A549 (cell line): ENCODE measurements around the gene PRKCD. TPM values are rescaled to one million over a fixed set of nuclear protein-coding genes. Genes with fewer than 3 reads are reported as not detected.

Experiments
- ATAC-seq, 2 experiments: fragments of 200-7000 bp in 1 of 2; fragments of >200 bp in 1 of 2; cut with Nextera tagmentation in 1 of 2; cut with Tn5 transposase in 1 of 2; 3 replicates each; pipeline versions ENCODE4 v1.8.0 to v1.9.1; 2018 to 2020; ENCODE audit warnings: mild to moderate bottlenecking in 1 of 2, moderate library complexity in 1 of 2
- CTCF ChIA-PET: fragments of 300-600 bp; sonication (Branson Sonifier 250); formaldehyde crosslinking; extraction: SDS; loops from one replicate; lab custom pipeline; 2021; ENCODE audit warnings: antibody characterized with exemption, inconsistent platforms; lab: Yijun Ruan, JAX
- POLR2A ChIA-PET: fragments of 350-600 bp; formaldehyde crosslinking; extraction: SDS; loops from one replicate; lab custom pipeline; 2021; ENCODE audit warnings: antibody characterized with exemption, inconsistent platforms; lab: Yijun Ruan, JAX
- DNase-seq, 2 experiments: peaks; one replicate each; pipeline versions ENCODE4 v3.0.0 to v3.0.0-alpha.2; 2011 to 2016; ENCODE audit warnings: low read depth in 1 of 2, low spot score in 1 of 2
- FAIRE-seq: peaks from 2 replicates; lab custom pipeline; 2011; peaks lifted over from hg19 to GRCh38; lab: Jason Lieb, UNC
- H3K27ac ChIP-seq, 2 experiments: fragments of >200 bp; sonication (Bioruptor Twin); formaldehyde crosslinking; 3 replicates each; pipeline ENCODE4 v1.5.1; 2016 to 2017
- H3K4me1 ChIP-seq: fragments of >200 bp; sonication (Bioruptor Twin); formaldehyde crosslinking; 3 replicates; pipeline ENCODE4 v1.6.1; 2016
- H3K4me2 ChIP-seq: fragments of >200 bp; sonication (Bioruptor Twin); formaldehyde crosslinking; 3 replicates; pipeline ENCODE4 v1.6.1; 2016
- H3K4me3 ChIP-seq: fragments of >200 bp; sonication (Bioruptor Twin); formaldehyde crosslinking; 3 replicates; pipeline ENCODE4 v1.5.1; 2016
- H3K9me3 ChIP-seq: fragments of >200 bp; sonication (Bioruptor Twin); formaldehyde crosslinking; 3 replicates; pipeline ENCODE4 v1.6.1; 2016
- BHLHE40 ChIP-seq: IDR thresholded peaks from 2 replicates; pipeline ENCODE4 v1.6.1; 2012; ENCODE audit warnings: low read depth, low read length, inconsistent platforms
- CEBPB ChIP-seq, 2 experiments: fragments of >200 bp in 1 of 2; sonication (Bioruptor Twin) in 1 of 2; formaldehyde crosslinking in 1 of 2; IDR thresholded peaks; 2 replicates each; pipeline ENCODE4 v1.6.1; 2012 to 2016
- E2F6 ChIP-seq: IDR thresholded peaks from 2 replicates; pipeline ENCODE4 v1.6.1; 2012; ENCODE audit warnings: low read depth, borderline replicate concordance
- GATA3 ChIP-seq: IDR thresholded peaks from 2 replicates; pipeline ENCODE4 v1.6.1; 2012; ENCODE audit warnings: borderline replicate concordance
- HEYL ChIP-seq: fragments of 250-450 bp; sonication (Bioruptor Pico); IDR thresholded peaks from 2 replicates; pipeline ENCODE4 v1.8.0; 2021; ENCODE audit warnings: mild to moderate bottlenecking, moderate library complexity
- HMGXB4 ChIP-seq: fragments of 250-450 bp; sonication (Bioruptor Pico); IDR thresholded peaks from 2 replicates; pipeline ENCODE4 v1.5.0; 2021; ENCODE audit warnings: mild to moderate bottlenecking, moderate library complexity, borderline replicate concordance
- HOXB13 ChIP-seq: fragments of 250-450 bp; sonication (Bioruptor Pico); IDR thresholded peaks from 2 replicates; pipeline ENCODE4 v1.5.0; 2020; ENCODE audit warnings: low read depth, mild to moderate bottlenecking, moderate library complexity
- JUNB ChIP-seq: fragments of >200 bp; sonication (Bioruptor Twin); formaldehyde crosslinking; IDR thresholded peaks from 2 replicates; pipeline ENCODE4 v1.6.1; 2016
- MAX ChIP-seq: IDR thresholded peaks from 2 replicates; pipeline ENCODE4 v1.6.1; 2012
- MAZ ChIP-seq: fragments of 150-350 bp; IDR thresholded peaks from 2 replicates; pipeline ENCODE4 v1.6.1; 2014; ENCODE audit warnings: antibody characterized with exemption, low read depth, low read length, borderline replicate concordance
- NFE2L2 ChIP-seq: fragments of 150-350 bp; conservative IDR thresholded peaks from 2 replicates; pipeline ENCODE4 v1.6.1; 2014; ENCODE audit warnings: low read length
- NPAS2 ChIP-seq: fragments of 250-450 bp; sonication (Bioruptor Pico); IDR thresholded peaks from 2 replicates; pipeline ENCODE4 v1.8.0; 2022; ENCODE audit warnings: mild to moderate bottlenecking, moderate library complexity, borderline replicate concordance
- NR3C1 ChIP-seq: fragments of >200 bp; sonication (Bioruptor Twin); formaldehyde crosslinking; IDR thresholded peaks from 3 replicates; pipeline ENCODE4 v1.6.1; 2017
- RCOR1 ChIP-seq: fragments of 150-350 bp; IDR thresholded peaks from 2 replicates; pipeline ENCODE4 v1.6.1; 2014; ENCODE audit warnings: antibody characterized with exemption, low read length, low read depth
- RNF2 ChIP-seq: fragments of 200-600 bp; sonication (generic); IDR thresholded peaks from 2 replicates; pipeline ENCODE4 v1.6.1; 2016; ENCODE audit warnings: low read depth, mild to moderate bottlenecking, antibody characterized with exemption, moderate library complexity, borderline replicate concordance
- SMC3 ChIP-seq: fragments of >200 bp; sonication (Bioruptor Twin); formaldehyde crosslinking; IDR thresholded peaks from 3 replicates; pipeline ENCODE4 v1.6.1; 2018; ENCODE audit warnings: inconsistent platforms
- TP53 ChIP-seq: fragments of 250-450 bp; sonication (Bioruptor Pico); IDR thresholded peaks from 2 replicates; pipeline ENCODE4 v1.5.0; 2021; ENCODE audit warnings: mild to moderate bottlenecking, moderate library complexity
- ZC3H11A ChIP-seq: fragments of 450-650 bp; IDR thresholded peaks from 2 replicates; pipeline ENCODE4 v1.6.1; 2014; ENCODE audit warnings: antibody characterized with exemption, mild to moderate bottlenecking
- ZSCAN20 ChIP-seq: fragments of 250-450 bp; sonication (Bioruptor Pico); IDR thresholded peaks from 2 replicates; pipeline ENCODE4 v1.8.0; 2022; ENCODE audit warnings: mild to moderate bottlenecking, moderate library complexity
- WGBS: methylation state at CpG from one replicate; pipeline ENCODE4 v1.1.6; 2017; ENCODE audit errors: missing lambda C conversion rate; 5-methylcytosine and 5-hydroxymethylcytosine counted together
- polyA plus RNA-seq, 4 experiments: library from polyadenylated mRNA; depleted of rRNA in 3 of 4; stranded (reverse); fragments of >200 nt; fragmentation: RNase III in 1 of 4; extraction: RNeasy Plus Mini Kit Qiagen cat#74134 plus additional on column Dnase treatment in 1 of 4; gene quantifications; 2 replicates in 3 of 4; 3 replicates in 1 of 4; pipeline ENCODE4 v1.2.3, GENCODE V29; 2011 to 2017
- TF ChIP-seq, protein P1 (sequence below): fragments of 150-350 bp; IDR thresholded peaks from 2 replicates; pipeline ENCODE4 v1.6.1; 2014; ENCODE audit warnings: low read depth, mild to moderate bottlenecking, low read length
- TF ChIP-seq, protein P2 (sequence below): fragments of 200-600 bp; sonication (generic); IDR thresholded peaks from 2 replicates; pipeline ENCODE4 v1.6.1; 2016; ENCODE audit warnings: antibody characterized with exemption, mild to moderate bottlenecking, moderate library complexity
- TF ChIP-seq, protein P3 (sequence below): IDR thresholded peaks from 2 replicates; pipeline ENCODE4 v1.6.1; 2012

Gene PRKCD
- polyA plus RNA-seq, 2 of the 4 experiments (the other 2 are of a cell fraction): 10.1 to 18.3 TPM

GRCh38 chr3:53163444-53164387 lies 2.7 kb downstream of the PRKCD start:
- no peak overlapping the region for H3K4me3 ChIP-seq
- FAIRE-seq: no peak
- no peak for ATAC-seq
- WGBS: 84% methylated on average over 6 of the region's 6 CpGs
- CTCF ChIA-PET: interaction anchor here (1.2 to 1.7 kb wide), 3 partner anchors 17 to 49 kb away, joined by 3 to 5 read pairs (median 3); partner anchors contain the start of gene RFT1
- DNase-seq: no peak
- no peaks in the 10 kb centered on the region for H3K9me3 ChIP-seq
- H3K4me2 ChIP-seq: no peak overlapping the region
- H3K4me1 ChIP-seq: peaks cover 29% of the 10 kb centered on the region
- POLR2A ChIA-PET: no interaction called here
- TF ChIP-seq CEBPB (IDR thresholded peaks at IDR 0.05): no peak
- TF ChIP-seq HMGXB4 (CRISPR knock-in tag): no peak
- TF ChIP-seq RNF2: no peak
- TF ChIP-seq, protein P1, sequence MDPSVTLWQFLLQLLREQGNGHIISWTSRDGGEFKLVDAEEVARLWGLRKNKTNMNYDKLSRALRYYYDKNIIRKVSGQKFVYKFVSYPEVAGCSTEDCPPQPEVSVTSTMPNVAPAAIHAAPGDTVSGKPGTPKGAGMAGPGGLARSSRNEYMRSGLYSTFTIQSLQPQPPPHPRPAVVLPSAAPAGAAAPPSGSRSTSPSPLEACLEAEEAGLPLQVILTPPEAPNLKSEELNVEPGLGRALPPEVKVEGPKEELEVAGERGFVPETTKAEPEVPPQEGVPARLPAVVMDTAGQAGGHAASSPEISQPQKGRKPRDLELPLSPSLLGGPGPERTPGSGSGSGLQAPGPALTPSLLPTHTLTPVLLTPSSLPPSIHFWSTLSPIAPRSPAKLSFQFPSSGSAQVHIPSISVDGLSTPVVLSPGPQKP: no peak
- TF ChIP-seq NFE2L2: no peak
- TF ChIP-seq, protein P2, sequence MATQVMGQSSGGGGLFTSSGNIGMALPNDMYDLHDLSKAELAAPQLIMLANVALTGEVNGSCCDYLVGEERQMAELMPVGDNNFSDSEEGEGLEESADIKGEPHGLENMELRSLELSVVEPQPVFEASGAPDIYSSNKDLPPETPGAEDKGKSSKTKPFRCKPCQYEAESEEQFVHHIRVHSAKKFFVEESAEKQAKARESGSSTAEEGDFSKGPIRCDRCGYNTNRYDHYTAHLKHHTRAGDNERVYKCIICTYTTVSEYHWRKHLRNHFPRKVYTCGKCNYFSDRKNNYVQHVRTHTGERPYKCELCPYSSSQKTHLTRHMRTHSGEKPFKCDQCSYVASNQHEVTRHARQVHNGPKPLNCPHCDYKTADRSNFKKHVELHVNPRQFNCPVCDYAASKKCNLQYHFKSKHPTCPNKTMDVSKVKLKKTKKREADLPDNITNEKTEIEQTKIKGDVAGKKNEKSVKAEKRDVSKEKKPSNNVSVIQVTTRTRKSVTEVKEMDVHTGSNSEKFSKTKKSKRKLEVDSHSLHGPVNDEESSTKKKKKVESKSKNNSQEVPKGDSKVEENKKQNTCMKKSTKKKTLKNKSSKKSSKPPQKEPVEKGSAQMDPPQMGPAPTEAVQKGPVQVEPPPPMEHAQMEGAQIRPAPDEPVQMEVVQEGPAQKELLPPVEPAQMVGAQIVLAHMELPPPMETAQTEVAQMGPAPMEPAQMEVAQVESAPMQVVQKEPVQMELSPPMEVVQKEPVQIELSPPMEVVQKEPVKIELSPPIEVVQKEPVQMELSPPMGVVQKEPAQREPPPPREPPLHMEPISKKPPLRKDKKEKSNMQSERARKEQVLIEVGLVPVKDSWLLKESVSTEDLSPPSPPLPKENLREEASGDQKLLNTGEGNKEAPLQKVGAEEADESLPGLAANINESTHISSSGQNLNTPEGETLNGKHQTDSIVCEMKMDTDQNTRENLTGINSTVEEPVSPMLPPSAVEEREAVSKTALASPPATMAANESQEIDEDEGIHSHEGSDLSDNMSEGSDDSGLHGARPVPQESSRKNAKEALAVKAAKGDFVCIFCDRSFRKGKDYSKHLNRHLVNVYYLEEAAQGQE: no peak
- no peak for TF ChIP-seq ZSCAN20 (CRISPR knock-in tag)
- TF ChIP-seq, protein P3, sequence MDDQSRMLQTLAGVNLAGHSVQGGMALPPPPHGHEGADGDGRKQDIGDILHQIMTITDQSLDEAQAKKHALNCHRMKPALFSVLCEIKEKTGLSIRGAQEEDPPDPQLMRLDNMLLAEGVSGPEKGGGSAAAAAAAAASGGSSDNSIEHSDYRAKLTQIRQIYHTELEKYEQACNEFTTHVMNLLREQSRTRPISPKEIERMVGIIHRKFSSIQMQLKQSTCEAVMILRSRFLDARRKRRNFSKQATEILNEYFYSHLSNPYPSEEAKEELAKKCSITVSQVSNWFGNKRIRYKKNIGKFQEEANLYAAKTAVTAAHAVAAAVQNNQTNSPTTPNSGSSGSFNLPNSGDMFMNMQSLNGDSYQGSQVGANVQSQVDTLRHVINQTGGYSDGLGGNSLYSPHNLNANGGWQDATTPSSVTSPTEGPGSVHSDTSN: no peak
- no peak for TF ChIP-seq ZC3H11A
- TF ChIP-seq TP53 (CRISPR knock-in tag): no peak
- TF ChIP-seq GATA3: no peak
- TF ChIP-seq JUNB: no peak
- TF ChIP-seq E2F6: no peak
- TF ChIP-seq MAZ: no peak
- TF ChIP-seq BHLHE40: no peak
- TF ChIP-seq HOXB13 (CRISPR knock-in tag): no peak
- H3K27ac ChIP-seq: no peak overlapping the region

DNA sequence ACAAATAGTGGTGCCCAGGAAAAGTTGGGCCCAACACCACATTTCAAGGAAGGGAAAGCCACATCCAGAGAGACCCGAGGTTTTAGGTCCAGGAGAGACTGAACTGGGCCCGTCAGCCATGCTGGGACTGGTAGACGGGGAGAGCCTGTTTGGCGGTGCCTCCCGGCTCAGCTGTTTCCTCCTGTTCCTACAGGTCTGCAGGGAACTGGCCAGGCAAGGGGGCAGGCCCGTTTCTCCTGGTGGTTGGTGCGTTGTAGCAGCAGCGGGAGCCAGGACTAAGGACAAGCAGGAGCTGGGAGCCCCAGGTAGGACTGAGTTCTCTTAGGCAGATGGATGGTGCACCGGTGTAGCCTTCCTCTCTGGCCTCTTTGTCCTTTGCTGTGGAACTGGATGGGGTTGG lies 3.9 kb downstream of the PRKCD start:
- no peak for FAIRE-seq
- H3K4me1 ChIP-seq: peaks cover 17% of the 10 kb centered on the region
- TF ChIP-seq SMC3: no peak
- no peak for TF ChIP-seq HEYL (CRISPR knock-in tag)
- TF ChIP-seq NPAS2 (CRISPR knock-in tag): no peak
- no peak for TF ChIP-seq NR3C1
- TF ChIP-seq, protein P1: no peak
- no peak for TF ChIP-seq MAX
- TF ChIP-seq HMGXB4 (CRISPR knock-in tag): no peak
- TF ChIP-seq RCOR1: no peak
- TF ChIP-seq ZSCAN20 (CRISPR knock-in tag): no peak
- TF ChIP-seq ZC3H11A: no peak

More for the DNA sequence above, 3.9 kb downstream of the PRKCD start:
- ATAC-seq (no peak), DNase-seq (no peak)
- Histone ChIP-seq H3K27ac (no peak overlapping the region), H3K9me3 (no peaks in the 10 kb centered on the region), H3K4me3 (no peak overlapping the region), H3K4me2 (no peak overlapping the region)
- 80% methylated on average over 7 of the region's 9 CpGs for WGBS
- POLR2A ChIA-PET: no interaction called here
- CTCF ChIA-PET: interaction anchor here (0.6 to 1.1 kb wide), 2 partner anchors 27 to 31 kb away, joined by 3 to 5 read pairs; no protein-coding TSS in a partner anchor
